Activated naive CD4-positive, alpha-beta T cell treated with Interleukin-2 at 50 U/mL for 16 hours (primary cell): ENCODE data around the gene PALLD.
A peak's percentile ranks its signal among the peaks of the same experiment; 100 is the strongest.
"Not testable (repeated sequence)": the region's sequence is repeated elsewhere in the genome, so short reads cannot be mapped to it uniquely, and the experiment has no call there.

Experiments used
- DNase-seq: peaks from one replicate; pipeline ENCODE4 v3.0.0-alpha.2; 2020

Gene PALLD

DNA sequence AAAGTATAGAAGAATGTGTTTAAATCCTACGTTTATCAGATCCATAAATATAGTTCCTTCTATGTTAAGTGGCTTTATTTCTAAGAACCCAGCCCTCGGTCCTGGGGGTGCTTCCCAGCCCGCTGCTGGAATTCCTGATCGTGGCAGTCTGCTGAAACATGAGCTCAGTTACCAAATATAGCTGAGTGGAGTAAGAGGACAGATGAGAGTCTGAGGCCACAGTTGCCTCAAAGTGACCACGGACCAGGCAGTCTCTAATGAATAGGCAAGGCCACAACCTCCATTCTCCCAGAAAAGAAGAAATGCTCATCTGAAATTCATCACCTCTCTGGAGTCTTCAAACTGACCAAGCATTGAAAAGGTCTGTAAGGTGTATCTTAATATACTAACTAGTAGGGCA lies at the start of gene PALLD:
Gene PALLD (plus strand): TSS at position 219 of the 400 bp plus-strand sequence.
- DNase-seq = no peak

DNA sequence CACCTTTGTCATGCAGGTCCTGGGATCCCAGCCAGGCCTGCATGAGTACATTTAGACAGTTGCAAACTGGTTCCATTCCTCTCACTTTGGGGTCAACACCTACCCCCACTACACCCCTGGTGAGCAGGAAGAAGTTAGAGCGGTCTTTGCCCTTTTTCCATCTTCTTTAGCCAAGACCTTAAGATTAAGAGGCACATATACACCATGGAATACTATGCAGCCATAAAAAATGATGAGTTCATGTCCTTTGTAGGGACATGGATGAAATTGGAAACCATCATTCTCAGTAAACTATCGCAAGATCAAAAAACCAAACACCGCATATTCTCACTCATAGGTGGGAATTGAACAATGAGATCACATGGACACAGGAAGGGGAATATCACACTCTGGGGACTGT lies 47.8 kb upstream of the PALLD start:
- not testable (repeated sequence) for DNase-seq

- DNase-seq = peak; percentile 10
Observed at GRCh38 chr4:168449719-168450452, 47.0 kb upstream of the PALLD start.

GRCh38 chr4:168451331-168451730 lies 45.5 kb upstream of the PALLD start:
- DNase-seq = no peak

DNA sequence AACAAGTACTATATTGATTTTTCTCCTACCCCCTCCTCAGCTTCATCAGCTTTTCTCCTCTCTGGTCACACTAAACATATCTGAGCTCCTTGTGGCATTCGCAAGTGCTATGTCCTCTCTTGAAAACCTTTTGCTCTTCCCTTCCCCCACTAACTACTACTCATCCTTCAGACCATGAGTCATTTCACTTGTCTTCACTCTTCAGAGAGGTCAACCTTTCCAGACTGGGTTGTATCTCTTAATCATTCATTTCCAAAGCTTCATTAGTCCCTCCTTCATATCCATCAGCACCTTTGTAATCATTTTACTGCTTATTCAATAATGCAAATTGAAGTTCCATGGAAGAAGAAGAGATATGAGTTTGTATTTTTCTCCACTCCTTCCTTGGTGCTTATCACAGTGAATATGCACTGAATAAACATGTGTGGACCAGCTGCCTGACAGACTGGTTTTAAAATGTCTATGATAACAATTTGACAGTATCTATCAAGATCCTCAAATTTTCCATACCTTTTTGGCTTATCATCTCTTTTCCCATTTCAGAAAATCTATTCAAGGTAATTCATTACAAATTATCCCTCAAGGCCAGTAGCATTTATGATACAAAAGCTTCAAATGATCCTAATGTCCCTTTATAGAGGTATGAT lies 45.0 kb upstream of the PALLD start:
- no peak for DNase-seq

GRCh38 chr4:168453146-168453545 lies 43.7 kb upstream of the PALLD start:
- DNase-seq = no peak

- DNase-seq = not testable (repeated sequence)
Observed at GRCh38 chr4:168458256-168458655, 38.6 kb upstream of the PALLD start.

DNA sequence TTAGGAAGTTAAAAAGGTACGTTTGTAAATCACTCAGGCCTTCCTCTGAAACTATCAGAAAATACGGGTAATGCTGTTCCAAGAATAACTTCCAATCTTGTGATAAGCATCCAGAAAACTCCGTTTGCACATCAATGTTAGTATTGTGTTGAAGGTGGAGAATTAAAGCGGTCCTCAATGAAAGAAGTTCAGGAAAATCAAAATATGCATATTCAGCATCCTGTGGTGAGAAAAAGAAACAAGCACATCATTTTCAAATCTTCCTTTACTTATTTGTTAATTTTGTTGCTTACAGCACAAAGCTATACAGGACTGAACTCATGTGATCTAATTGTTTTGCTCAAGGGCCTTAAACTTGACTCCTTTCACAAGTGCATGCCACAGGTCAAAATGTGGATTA lies 35.0 kb upstream of the PALLD start:
- DNase-seq = no peak

- no peak for DNase-seq
Observed at GRCh38 chr4:168472920-168473319, 23.9 kb upstream of the PALLD start.

DNA sequence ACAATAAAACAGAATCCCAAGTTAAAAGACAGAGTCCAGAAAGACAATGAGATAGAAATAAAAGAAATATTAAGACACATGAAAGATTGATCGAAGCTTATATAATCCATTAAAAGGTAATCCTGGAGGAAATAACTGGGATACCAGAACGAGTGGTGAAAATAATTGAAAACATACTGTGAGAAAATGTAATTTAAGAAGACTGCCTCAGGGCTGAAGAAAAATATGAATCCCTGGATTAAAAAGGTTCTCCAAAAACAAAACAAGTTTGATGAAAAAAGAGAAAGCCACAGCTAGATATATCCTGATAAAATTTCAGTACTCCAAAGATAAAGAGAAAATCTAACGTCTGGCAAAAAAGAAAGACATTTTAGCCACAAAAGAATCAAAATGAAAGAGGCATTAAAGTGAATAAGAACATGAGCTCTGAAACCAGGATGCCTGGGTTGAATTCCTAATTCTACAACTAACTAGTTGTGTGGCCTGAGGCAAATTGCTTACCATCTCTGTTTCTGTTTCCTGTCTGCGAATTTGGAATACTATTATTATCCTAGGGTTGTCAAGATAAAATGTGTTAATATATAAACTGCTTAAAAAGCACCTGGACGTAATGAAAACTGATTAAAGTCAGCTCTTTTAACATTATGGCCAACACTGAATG lies 22.1 kb upstream of the PALLD start:
- DNase-seq = no peak

- DNase-seq = peak; percentile 24
Observed at GRCh38 chr4:168475745-168476144, 21.1 kb upstream of the PALLD start.

DNA sequence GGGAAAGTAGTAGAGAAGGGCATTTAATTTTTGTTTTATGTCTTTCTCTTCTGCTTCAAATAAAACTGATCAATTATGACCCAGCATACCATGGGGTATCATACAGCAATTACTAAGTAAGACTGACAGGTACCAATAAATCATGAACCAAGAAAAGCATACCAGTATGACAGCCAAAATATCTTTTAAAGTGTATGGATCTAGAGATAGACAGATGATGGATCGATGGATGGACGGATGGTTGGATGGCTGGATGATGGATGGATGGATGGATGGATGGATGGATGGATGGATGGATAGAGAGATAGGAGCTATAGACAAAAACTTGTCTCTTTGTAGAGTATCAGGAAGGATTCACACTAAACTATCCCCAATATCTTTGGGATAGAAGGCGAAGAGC lies 18.0 kb upstream of the PALLD start:
- DNase-seq = no peak

DNA sequence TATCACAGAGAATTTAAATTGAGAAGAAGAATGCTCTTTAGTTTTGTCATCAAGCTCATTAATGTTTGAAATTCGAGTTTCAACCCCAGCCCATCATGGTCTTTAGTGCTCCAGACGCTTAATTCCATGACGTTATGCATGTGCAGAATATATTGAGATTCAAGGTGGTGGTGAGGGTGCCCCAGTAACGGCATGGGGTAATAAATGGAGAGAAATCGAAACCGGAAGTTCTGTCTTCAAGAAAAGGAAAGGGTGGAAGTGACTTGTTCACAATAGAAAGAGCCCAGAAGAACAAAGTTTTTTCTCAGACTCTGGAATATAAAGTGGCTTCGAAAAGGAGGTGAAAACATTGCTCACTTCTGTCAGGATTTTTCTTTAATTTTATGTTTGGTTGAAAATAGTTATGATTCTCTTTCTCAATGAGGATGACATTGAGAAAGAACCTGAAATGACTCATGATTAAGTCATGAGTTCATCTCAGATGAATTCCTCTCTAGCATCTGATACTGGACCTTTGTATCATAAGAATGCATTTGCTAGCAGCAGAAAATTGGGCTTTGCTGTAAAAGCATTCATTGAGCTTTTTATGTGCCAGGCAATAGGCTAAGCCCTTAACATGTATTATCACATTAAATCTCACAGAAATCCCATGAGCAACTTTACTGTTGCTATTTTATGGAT lies 15.8 kb upstream of the PALLD start:
- peak; percentile 39 for DNase-seq

- DNase-seq = no peak
Observed at GRCh38 chr4:168483811-168484210, 13.0 kb upstream of the PALLD start.

DNA sequence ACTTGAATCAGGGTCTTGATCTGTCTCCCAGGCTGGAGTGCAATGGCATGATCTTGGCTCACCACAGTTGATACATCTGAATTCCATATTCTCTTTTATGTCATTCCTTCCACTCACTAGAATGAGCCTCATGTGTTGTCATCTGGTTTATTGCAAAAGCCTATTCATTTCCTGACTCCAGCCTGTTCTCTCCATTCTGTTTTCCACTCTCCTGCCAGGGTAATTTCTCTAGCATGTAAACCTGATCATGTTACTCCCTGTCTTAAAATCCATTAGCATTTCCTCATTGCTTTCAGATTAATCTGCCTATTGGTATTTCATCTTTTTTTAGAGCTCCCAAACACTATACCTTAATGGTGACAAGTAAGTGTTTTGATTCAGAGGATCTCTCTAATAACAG lies 12.2 kb upstream of the PALLD start:
- no peak for DNase-seq

DNA sequence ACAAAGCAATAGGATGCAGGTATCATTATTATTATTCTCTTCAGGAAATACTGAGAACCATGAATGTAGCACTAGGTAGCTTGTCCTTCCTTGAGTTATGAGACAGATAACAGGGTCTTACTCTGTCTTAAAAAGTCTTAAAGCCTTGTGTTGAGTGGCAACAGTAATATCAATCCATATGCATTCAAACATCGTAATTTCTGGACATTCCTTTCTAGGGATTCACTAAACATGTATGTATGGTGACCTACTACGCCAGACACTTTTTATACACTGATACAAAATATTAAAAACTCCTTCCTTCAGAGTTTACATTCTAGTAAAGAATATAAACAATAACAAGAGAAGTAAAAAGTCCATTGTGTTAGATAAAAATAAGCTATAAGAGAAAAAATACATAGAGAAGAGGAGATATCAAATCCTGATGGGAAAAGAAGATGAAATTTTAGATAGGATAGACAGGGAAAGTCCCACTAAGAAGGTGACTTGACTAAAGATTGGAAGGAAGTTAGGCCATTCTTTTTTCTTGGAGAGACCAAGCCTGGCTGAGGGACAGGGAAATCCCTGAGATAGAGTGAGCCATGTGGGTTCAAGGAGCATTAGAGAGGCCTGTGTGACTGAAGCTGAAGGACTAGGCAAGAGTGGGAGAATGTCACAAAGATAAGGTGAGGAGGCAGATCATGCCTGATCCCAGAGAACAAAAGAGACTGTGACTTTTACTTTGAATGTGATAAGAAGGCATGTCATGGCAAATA lies 11.5 kb upstream of the PALLD start:
- DNase-seq = no peak

- no peak for DNase-seq
Observed at GRCh38 chr4:168486912-168487281, 10.0 kb upstream of the PALLD start.

DNA sequence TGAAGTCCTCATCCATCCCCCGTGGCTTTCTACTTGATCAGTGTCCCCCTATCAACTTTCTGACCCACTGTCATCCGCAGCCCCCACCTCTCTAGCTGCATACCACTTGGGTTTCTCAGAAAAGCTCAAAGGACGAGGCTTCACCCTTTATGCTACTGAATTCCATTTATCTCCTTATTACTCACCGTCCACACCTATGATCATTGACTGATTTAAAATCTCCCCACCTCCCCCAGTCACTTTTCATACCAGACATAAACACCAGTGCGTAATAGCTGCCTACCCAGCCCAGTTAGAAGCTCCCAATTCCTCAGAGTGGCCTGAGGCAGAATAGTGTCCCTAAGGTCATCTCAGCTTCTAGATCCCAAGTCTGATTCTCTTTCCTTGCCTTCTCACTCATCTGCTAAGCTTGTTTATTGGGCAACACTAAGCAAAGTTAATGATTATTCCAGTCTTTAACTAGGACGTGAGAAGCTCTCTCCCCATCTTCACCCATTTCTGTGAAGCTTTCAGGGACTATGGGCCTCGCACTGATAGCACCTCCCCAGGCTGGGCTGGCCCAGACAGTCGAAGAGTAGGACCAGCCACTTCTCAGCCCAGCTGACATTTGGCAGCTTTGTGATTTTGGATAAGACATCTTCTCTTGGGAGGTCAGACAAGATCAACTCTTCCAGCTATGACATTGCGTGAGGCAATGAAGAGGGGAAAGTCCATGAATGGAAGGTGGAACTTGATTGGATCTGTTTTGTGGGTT lies 9.4 kb upstream of the PALLD start:
- no peak for DNase-seq

DNA sequence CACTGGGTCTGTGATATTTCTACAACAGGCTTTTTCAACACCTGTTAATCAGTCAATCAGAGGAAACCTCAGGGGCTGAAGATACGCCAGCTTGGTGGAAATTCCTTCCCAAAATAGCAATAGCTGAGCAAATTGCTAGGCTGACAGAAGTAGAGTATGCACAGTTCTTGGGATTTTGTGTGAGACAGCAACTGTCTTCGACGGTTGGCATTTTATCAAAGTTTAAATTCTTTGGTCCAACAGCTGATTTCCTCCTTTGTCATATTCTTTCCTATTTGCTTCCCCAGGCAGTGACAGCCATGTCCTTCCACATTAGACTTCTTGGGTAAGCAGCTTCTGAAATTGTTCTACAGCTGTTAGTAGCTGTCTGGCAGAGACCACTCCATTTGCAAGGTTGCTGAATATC lies 8.0 kb upstream of the PALLD start:
- no peak for DNase-seq

GRCh38 chr4:168489616-168490015 lies 7.2 kb upstream of the PALLD start:
- DNase-seq = no peak

GRCh38 chr4:168490711-168491110 lies 6.1 kb upstream of the PALLD start:
- DNase-seq = no peak

DNA sequence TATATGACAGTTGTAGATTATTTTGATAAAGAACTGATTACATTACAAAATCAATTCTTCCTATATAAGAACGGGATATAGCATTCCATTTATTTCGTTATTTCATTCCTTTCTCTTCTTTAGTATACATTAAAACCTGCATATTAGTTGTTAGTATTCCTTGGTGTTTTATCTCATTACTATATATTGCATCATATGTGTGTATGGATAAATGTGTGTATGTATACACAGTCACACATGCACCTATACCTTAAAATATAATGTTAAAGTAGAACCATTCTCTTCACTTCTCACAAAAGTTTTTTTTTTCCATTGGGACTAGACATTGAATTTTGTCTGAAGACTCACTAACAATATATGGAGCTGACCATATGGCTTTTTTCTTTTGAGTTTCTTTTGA lies 5.3 kb upstream of the PALLD start:
- DNase-seq = no peak
